ENCODE data around the gene SPRR2G.

DNA sequence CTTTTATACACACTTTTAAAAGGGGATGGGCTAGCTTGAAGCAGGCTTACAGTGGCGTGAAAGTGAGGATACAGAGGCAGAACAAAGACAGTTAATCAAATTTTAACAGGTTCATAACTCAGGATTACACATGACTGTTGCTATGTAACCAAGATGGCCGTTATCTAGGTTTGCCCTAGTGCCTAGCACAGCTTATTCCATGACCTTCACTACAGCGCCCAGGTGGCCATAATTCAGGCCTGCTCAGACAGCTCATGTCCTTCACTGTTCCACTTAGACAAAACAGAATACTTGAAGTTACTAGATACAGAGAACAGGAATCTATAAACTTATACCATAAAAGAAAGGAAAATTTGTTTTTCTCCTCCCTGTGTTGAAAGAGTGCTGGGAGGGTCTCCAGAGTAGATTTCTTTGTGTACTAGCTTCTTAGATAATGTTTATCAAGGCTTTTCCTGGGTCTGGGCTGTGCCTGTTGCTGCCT is 31.2 kb downstream of the SPRR2G start:
- TF ChIP-seq, protein P1, sequence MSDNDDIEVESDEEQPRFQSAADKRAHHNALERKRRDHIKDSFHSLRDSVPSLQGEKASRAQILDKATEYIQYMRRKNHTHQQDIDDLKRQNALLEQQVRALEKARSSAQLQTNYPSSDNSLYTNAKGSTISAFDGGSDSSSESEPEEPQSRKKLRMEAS (IDR thresholded peaks at IDR 0.05) = no peak
- TF ChIP-seq EP300 (IDR thresholded peaks at IDR 0.05) = no peak
- TF ChIP-seq, protein P2, sequence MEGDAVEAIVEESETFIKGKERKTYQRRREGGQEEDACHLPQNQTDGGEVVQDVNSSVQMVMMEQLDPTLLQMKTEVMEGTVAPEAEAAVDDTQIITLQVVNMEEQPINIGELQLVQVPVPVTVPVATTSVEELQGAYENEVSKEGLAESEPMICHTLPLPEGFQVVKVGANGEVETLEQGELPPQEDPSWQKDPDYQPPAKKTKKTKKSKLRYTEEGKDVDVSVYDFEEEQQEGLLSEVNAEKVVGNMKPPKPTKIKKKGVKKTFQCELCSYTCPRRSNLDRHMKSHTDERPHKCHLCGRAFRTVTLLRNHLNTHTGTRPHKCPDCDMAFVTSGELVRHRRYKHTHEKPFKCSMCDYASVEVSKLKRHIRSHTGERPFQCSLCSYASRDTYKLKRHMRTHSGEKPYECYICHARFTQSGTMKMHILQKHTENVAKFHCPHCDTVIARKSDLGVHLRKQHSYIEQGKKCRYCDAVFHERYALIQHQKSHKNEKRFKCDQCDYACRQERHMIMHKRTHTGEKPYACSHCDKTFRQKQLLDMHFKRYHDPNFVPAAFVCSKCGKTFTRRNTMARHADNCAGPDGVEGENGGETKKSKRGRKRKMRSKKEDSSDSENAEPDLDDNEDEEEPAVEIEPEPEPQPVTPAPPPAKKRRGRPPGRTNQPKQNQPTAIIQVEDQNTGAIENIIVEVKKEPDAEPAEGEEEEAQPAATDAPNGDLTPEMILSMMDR (IDR thresholded peaks at IDR 0.05) = no peak

Data from A549 (cell line).